COR-L47 (cell line): ENCODE results near the gene ACADM.
"Not testable (repeated sequence)": the region's sequence is repeated elsewhere in the genome, so short reads cannot be mapped to it uniquely, and the experiment has no call there.

Experiments
- DNase-seq: peaks from one replicate; lab custom pipeline; 2025; lab: John Stamatoyannopoulos, UW

ACADM gene

DNA sequence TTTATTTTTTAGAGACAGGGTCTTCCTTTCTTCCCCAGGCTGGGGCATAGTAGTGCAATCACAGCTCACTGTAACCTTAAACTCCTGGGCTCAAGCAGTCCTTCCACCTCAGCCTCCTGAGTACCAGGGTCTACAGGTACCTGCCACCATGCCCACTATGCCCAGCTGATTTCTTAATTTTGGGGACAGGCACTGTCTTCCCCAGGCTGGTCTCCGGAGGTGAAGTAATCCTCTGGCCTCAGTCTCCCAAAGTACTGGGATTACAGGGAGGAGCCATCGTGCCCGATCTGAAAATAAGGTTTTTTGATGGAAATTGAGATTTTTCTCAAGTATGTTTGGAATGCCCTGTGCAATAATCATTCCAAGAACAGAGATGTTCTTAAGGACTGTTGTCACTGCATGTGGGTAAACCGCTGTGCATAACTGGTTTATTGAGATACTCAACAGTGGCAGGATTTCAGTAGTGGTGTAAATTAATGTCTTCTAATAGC is 71.2 kb downstream of the ACADM start:
- no peak for DNase-seq

GRCh38 chr1:75796376-75797272 is 72.1 kb downstream of the ACADM start, which contains the start of gene MSH4:
TSS of gene MSH4 (plus strand) at chr1:75796882. CDS start at chr1:75796986, 104 bp downstream.
- no peak for DNase-seq

DNA sequence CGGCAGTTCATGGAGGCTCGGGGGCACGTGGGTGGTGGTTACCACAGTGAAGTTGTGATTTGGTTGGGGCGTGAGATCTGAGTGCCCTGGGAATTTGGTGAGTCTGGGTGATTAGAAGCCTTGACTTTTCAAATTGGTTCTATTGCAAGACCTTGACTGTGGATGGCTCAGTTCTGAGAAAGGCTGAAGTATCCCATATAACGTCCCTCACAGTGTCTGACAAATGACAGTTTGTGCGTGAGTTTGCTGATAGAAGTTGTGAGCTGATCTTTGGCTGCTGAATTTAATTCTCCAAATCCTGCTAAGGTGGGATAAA is 72.7 kb downstream of the ACADM start:
- DNase-seq, result no peak

- no peak for DNase-seq
These were observed 73.2 kb downstream of the ACADM start for GRCh38 chr1:75797606-75798216.

DNA sequence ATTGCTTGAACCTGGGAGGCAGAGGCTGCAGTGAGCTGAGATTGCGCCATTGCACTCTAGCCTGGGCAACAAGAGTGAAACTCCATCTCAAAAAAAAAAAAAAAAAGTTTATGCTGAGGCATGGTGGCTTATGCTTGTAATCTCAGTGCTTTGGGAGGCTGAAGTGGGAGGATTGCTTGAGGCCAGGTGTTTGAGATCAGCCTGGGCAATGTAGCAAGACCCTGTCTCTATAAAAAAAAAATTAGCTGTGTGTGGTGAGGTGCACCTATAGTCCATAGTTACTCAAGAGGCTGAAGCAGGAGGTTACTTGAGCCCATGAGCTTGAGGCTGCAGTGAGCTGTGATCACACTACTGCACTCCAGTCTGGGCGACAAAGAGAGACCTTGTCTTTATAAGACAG is 77.0 kb downstream of the ACADM start:
- DNase-seq, result not testable (repeated sequence)

DNA sequence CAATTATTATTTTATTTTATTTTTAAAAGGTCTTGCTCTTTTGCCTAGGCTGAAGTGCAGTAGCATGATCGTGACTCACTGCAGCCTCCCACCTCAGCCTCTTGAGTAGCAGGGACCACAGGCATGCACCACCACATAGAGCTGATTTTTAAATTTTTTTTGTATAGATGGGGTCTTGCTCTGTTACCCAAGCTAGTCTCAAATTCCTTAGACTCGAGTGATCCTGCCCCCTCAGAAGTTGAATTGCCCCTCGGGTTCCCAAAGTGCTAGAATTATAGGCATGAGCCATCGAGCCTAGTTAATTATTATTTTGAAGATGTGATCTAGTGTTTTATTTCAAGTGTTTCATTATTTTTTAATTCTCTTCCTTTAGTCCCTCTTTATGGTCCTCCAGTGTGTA is 84.4 kb downstream of the ACADM start:
- DNase-seq, result no peak

- not testable (repeated sequence) for DNase-seq
These were observed 85.6 kb downstream of the ACADM start for GRCh38 chr1:75810113-75810512.

- DNase-seq, result no peak
These were observed 86.9 kb downstream of the ACADM start for GRCh38 chr1:75811211-75811981.

DNA sequence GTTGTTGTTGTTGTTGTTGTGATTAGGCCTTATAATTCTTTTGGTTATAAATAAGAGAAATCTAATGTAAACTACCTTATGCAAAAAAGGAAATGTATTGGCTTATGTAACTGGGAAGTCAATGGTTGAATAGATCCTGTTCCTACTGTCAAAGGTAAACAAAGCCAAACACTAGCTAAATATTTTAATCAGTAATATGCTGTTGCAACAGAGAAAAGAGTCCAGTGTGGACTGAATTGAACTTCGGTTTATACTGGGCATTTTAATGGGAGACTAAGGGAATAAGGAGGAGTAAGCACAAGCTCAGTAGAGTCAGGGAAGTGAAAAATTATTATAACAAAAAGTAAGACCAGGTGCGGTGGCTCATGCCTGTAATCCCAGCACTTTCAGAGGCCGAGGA is 87.6 kb downstream of the ACADM start:
- DNase-seq, result no peak
